ENCODE measurements around the gene APOBEC3F.
"Not testable (repeated sequence)": the region's sequence is repeated elsewhere in the genome, so short reads cannot be mapped to it uniquely, and the experiment has no call there.

APOBEC3F gene

DNA sequence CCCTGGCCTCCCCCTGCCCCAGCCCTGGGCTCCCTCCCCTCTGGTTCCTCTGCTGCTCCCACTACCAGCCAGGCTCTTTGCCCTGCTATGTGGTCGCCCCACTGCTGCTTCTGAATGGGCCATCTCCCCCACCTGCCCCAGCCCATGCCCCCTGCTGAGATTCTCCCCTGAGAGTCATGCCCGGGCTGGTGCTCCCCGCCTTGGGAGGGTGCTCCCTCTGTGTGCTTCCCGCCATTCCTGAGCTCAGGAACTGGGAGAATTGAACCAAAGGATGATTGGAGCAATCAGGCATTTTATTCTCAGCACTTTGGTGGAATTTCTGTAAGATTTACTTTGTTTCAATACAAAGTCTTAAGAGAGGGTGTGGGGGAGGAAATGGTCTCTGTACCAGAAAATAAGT, 12.9 kb upstream of the APOBEC3F start:
- no peak for DNase-seq (ENCODE audit: low spot score)

DNA sequence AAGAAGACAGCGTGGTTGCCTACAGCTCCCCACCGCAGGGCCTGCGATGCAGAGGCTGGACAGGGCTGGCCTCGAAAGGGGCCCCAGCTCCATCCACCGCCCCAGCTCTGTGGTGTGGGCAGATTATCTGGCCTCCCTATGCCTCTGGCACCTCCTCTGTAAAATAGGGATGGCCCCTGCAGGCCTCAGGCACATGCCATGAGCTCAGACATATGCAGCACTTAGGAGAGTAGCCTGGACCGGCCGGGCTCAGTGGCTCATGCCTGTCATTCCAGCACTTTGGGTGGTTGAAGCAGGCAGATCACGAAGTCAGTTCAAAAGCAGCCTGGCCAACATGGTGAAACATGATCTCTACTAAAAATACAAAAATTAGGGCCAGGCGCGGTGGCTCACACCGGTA, 12.4 kb upstream of the APOBEC3F start:
- DNase-seq (ENCODE audit: low spot score): no peak

DNA sequence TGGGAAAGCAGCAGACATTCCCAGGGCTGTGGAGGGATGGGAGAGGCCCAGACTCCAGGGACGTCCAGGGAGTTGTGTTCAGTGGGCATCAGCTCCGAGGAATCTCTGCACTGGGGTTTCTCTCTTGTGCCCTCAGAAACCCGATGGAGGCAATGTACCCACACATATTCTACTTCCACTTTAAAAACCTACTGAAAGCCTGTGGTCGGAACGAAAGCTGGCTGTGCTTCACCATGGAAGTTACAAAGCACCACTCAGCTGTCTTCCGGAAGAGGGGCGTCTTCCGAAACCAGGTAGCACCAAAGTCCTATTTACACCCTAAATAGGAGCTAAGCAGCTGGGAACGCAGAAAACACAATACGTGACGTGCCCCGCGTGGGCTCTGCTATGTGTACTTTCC, 11.4 kb upstream of the APOBEC3F start:
- DNase-seq (ENCODE audit: low spot score): no peak

GRCh38 chr22:39030705-39031104, 10.0 kb upstream of the APOBEC3F start:
- no peak for DNase-seq (ENCODE audit: low spot score)

DNA sequence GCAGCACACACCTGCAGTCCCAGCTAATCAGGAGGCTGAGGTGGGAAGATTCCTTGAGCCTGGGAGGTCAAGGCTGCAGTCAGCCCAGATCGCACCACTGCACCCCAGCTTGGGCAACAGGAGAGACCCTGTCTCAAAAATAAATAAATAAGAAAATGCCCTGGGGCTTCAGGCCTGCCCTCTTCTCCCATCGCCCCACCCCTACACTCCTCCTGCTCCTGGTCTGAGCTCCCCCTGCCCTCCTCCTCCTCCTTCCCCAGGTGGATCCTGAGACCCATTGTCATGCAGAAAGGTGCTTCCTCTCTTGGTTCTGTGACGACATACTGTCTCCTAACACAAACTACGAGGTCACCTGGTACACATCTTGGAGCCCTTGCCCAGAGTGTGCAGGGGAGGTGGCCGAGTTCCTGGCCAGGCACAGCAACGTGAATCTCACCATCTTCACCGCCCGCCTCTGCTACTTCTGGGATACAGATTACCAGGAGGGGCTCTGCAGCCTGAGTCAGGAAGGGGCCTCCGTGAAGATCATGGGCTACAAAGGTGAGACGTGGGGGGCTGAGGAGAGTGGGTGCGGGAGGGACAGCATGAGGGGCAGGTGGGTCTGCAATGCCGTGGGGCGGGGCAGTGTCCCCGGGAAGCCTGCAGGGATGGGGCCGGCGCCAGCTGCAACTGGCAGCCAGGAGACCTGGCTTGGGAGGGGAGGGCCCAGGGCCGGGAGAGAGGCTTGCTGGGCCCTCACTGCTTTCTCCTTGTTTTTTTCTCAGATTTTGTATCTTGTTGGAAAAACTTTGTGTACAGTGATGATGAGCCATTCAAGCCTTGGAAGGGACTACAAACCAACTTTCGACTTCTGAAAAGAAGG, 9.0 kb upstream of the APOBEC3F start:
- not testable (repeated sequence) for DNase-seq (ENCODE audit: low spot score)

GRCh38 chr22:39037071-39037470, 3.6 kb upstream of the APOBEC3F start:
- not testable (repeated sequence) for DNase-seq (ENCODE audit: low spot score)

GRCh38 chr22:39039306-39040126, 1.1 kb upstream of the APOBEC3F start:
- DNase-seq (ENCODE audit: low spot score): no peak

DNA sequence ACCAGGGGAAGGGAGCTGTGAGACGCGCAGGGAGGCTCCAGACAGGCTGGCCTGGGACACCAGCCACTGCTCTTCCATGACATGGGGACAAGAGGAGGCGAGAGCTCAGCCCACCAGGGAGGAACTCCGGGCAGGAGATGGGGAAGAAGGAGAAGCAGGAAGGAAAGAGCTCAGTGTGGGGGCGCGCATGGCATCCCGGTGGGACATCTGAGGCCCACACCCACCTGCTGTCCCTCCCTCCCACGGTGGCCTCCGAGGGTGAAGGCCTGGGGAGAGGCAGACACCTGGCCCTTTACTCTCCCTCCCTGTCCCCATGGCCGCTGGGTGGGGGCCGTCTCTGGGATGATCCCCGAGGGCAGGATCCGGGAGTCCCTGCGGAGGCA, 518 bp upstream of the APOBEC3F start:
- DNase-seq (ENCODE audit: low spot score): not testable (repeated sequence)

GRCh38 chr22:39041908-39042307, 1.2 kb downstream of the APOBEC3F start:
- no peak for DNase-seq (ENCODE audit: low spot score)

- DNase-seq (ENCODE audit: low spot score): not testable (repeated sequence)
Measured at GRCh38 chr22:39043063-39043462, 2.4 kb downstream of the APOBEC3F start.

GRCh38 chr22:39045136-39045535, 4.5 kb downstream of the APOBEC3F start:
- DNase-seq (ENCODE audit: low spot score): not testable (repeated sequence)

GRCh38 chr22:39049486-39049885, 8.8 kb downstream of the APOBEC3F start:
- not testable (repeated sequence) for DNase-seq (ENCODE audit: low spot score)

DNA sequence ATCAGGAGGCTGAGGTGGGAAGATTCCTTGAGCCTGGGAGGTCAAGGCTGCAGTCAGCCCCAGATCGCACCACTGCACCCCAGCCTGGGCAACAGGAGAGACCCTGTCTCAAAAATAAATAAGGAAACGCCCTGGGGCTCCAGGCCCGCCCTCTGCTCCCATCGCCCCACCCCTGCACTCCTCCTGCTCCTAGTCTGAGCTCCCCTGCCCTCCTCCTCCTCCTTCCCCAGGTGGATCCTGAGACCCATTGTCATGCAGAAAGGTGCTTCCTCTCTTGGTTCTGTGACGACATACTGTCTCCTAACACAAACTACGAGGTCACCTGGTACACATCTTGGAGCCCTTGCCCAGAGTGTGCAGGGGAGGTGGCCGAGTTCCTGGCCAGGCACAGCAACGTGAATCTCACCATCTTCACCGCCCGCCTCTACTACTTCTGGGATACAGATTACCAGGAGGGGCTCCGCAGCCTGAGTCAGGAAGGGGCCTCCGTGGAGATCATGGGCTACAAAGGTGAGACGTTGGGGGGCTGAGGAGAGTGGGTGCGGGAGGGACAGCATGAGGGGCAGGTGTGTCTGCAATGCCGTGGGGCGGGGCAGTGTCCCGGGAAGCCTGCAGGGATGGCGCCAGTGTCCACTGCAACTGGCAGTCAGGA, 11.3 kb downstream of the APOBEC3F start:
- DNase-seq (ENCODE audit: low spot score): not testable (repeated sequence)

DNA sequence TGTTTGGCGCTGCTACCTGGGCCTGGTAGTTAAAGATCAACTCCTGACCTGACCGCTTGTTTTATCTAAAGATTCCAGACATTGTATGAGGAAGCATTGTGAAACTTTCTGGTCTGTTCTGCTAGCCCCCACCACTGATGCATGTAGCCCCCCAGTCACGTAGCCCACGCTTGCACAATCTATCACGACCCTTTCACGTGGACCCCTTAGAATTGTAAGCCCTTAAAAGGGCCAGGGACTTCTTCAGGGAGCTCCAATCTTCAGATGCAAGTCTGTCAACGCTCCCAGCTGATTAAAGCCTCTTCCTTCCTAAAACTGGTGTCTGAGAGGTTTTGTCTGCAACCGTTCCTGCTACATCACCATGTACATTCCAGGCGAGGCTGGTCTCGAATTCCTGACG, 15.0 kb downstream of the APOBEC3F start:
- DNase-seq (ENCODE audit: low spot score): no peak

GRCh38 chr22:39061290-39061689, 20.6 kb downstream of the APOBEC3F start:
- not testable (repeated sequence) for DNase-seq (ENCODE audit: low spot score)

DNA sequence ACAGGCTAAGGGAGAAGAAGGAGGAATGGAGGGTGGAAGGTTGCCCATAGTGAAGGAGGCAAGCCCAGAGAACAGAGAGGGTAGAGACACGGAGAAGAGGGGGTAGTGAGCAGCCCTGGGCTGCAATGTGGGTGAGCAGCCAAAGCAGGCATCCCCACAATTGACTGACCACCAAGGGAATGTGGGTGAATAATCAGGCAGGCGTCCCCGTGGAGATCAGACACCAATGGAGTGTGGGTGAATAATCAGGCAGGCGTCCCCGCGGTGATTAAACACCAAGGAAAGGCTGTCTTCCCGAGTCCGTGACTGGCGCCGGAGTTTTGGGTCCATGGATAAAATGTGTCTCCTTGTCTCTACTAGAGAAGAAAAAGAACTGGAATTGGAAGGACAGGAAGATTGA, 21.3 kb downstream of the APOBEC3F start:
- DNase-seq (ENCODE audit: low spot score): not testable (repeated sequence)

DNA sequence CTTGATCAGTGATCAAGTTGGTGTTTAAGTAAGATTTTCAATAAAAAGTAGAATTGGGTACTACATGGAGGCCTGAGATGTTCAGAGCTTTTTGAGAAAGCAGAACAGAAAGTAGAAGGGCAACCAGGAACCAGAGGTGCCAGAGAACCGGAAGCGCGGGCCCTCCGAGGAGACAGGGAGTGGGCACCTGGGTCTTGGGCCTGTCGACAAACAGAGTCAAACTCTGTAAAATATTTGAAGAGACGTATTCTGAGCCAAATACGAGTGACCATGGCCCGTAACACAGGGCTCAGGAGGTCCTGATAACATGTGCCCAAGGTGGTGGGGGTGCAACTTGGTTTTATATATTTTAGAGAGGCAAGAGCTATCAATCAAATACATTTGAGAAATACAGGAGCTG, 23.2 kb downstream of the APOBEC3F start:
- not testable (repeated sequence) for DNase-seq (ENCODE audit: low spot score)

DNA sequence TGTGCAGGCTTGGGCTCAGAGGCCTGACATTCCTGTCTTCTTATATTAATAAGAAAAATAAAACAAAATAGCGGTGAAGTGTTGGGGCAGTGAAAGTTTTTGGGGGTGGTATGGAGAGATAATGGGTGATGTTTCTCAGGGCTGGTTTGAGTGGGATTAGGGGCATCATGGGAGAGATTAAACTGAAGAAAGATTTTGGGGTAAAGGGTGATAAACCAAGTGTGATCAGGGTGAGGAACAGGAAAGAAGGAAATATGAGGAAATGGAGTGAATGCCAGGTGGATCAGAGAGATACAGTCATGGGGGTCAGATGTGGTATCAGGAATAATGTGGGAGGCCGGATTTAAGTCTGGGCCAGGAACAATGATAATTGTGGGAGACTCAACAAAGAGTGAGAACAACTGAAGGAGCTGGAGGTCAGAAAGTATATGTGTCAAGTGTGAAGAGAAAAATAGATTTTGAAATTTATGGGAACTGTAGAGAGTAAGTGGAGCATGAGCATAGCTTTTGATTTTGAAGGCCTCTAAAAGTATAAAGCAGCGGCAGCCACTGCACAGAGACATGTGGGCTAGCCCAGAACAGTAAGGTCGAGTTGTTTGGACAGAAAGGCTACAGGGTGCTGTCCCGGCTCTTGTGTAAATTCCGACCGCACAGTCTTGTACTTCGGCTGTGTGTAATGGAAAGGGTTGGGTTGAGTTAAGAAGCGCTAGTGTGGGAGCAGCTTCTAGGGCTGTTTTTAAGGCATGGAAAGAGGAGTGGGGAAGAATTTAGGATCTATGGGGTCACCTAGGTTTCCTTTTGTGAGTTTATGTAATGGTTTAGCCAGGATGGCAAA, 26.0 kb downstream of the APOBEC3F start:
- DNase-seq (ENCODE audit: low spot score): not testable (repeated sequence)

DNA sequence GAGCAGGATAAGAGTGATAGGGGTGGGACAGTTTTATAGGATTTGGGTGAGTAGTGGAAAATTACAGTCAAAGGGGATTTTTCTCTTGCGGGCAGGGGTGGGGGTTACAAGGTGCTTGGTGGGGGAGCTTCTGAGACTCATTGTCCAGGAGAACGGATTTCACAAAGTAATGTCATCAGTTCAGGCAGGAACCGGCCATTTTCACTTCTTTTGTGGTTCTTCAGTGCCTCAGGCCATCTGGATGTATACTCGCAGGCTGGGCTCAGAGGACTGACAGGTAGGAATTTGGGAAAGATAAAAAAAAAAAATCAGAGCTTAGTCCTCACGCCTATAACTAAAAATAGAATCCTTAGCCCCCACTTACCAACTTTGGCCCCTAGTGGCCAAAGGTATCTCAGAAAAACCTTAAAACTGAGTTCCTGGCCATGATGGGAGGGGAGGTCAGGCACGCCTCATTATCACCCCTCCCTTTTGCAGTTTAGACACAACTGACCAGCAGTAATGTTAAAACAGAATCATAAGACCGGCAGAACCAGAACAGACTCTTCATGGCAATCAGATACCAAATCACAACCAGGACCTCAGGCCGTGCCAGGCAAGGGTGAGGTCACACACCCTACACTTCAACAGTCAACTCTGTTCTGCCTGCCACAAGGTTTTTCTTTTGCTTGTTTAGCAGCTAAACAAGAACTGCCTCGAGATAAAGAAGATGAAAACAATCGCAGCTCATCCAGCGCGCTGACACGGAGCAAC, 27.5 kb downstream of the APOBEC3F start:
- DNase-seq (ENCODE audit: low spot score): no peak

GRCh38 chr22:39070186-39070585, 29.5 kb downstream of the APOBEC3F start:
- no peak for DNase-seq (ENCODE audit: low spot score)

DNA sequence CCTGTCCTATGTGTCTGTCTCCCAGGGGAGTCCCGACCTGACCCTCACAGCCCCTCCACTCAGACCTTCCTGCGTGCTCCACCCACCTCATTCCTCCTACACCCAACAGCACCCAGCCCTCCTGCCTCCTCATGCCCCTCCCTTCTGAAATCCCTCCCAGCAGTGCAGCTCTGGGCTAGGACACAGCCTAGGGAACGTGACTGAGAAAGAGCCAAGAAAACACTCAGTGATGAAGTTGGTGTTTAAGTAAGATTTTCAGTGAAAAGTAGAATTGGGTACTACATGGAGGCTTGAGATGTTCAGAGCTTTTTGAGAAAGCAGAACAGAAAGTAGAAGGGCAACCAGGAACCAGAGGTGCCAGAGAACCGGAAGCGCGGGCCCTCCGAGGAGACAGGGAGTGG, 31.9 kb downstream of the APOBEC3F start:
- not testable (repeated sequence) for DNase-seq (ENCODE audit: low spot score)
